Kidney (tissue), 14 donors: ENCODE measurements around the gene PHB1. TPM values are rescaled to one million over a fixed set of nuclear protein-coding genes. Genes with fewer than 3 reads are reported as not detected.
"Not testable (repeated sequence)": the region's sequence is repeated elsewhere in the genome, so short reads cannot be mapped to it uniquely, and the experiment has no call there.

Source experiments
- DNase-seq, 5 donors: peaks; one replicate each; pipeline ENCODE4 v3.0.0-alpha.2; 2013 to 2020
- FAIRE-seq: peaks from 2 replicates; lab custom pipeline; 2012; peaks lifted over from hg19 to GRCh38; lab: Jason Lieb, UNC
- H3K27ac ChIP-seq, 2 donors: one replicate each; pipeline ENCODE4 v1.7.0; 2013; ENCODE audit warnings: low read depth in 2 of 2, low read length in 2 of 2, inconsistent platforms in 1 of 2
- H3K27me3 ChIP-seq: one replicate; pipeline ENCODE4 v1.7.1; 2013; ENCODE audit warnings: low read length, inconsistent platforms; ENCODE audit not compliant: control insufficient read depth, insufficient read depth
- H3K36me3 ChIP-seq, 3 donors: one replicate each; pipeline versions ENCODE4 v1.7.0 to v1.7.1; 2013; ENCODE audit warnings: low read length in 3 of 3, control low read depth in 1 of 3, inconsistent platforms in 1 of 3; ENCODE audit not compliant: insufficient read depth in 3 of 3, control insufficient read depth in 2 of 3
- H3K4me1 ChIP-seq, 3 donors: one replicate each; pipeline versions ENCODE4 v1.7.0 to v1.7.1; 2013; ENCODE audit warnings: low read length in 3 of 3, inconsistent platforms in 1 of 3, low read depth in 1 of 3; ENCODE audit not compliant: control insufficient read depth in 2 of 3, insufficient read depth in 2 of 3
- H3K4me3 ChIP-seq, 3 donors: one replicate each; pipeline versions ENCODE4 v1.7.0 to v1.8.1; 2013; ENCODE audit warnings: low read length in 3 of 3, control low read depth in 1 of 3, inconsistent platforms in 1 of 3
- H3K9ac ChIP-seq, 3 donors: one replicate each; pipeline versions ENCODE4 v1.7.0 to v1.7.1; 2013; ENCODE audit warnings: low read length in 3 of 3, control low read depth in 1 of 3, inconsistent platforms in 1 of 3
- H3K9me3 ChIP-seq, 3 donors: one replicate each; pipeline versions ENCODE4 v1.7.0 to v1.7.1; 2013; ENCODE audit warnings: low read length in 3 of 3, control low read depth in 1 of 3, inconsistent platforms in 1 of 3; ENCODE audit not compliant: control insufficient read depth in 2 of 3, insufficient read depth in 1 of 3
- CTCF ChIP-seq: IDR thresholded peaks from 3 replicates; pipeline ENCODE4 v1.5.1; 2012; ENCODE audit warnings: mild to moderate bottlenecking, moderate library complexity, borderline replicate concordance; ENCODE audit not compliant: insufficient read depth; ENCODE audit errors: extremely low read depth
- intact Hi-C: fragments of 100-400 bp; cut with DNase I; formaldehyde crosslinking; loops from one replicate; pipeline ENCODE4 v1.11.1; 2022
- polyA plus RNA-seq: library from polyadenylated mRNA; stranded (reverse); fragments of 350-450 nt; fragmentation: Illumina TruSeq; extraction: RNeasy Lipid Tissue Mini Kit (QIAGEN cat#74804); gene quantifications from one replicate; pipeline ENCODE4 v1.2.3, GENCODE V29; 2014; ENCODE audit warnings: low read depth, low replicate concordance; ENCODE audit not compliant: insufficient read depth
- total RNA-seq: library from RNA; stranded (reverse); fragmentation: NEBNext Ultra II Directional; extraction: Animal tissue kit (Norgen Biotek cat#: 25700); gene quantifications from one replicate; pipeline ENCODE4 v1.2.1, GENCODE V29; 2021
- donor health status: control.
- donor health status: control.
- donor health status: control.
- donor health status: control.
- donor health status: control.
- donor health status: DM: yes; HTN: yes; CAD: no.
- donor health status: Normal renal cell carcinoma (clear cell type).

PHB1 gene
- total and polyA plus RNA-seq, 2 donors from 2014 or later: 161 to 469 TPM

GRCh38 chr17:49418754-49419740 lies 4.4 kb upstream of the PHB1 start:
- H3K27ac ChIP-seq, FAIRE-seq, H3K9ac ChIP-seq, H3K36me3 ChIP-seq, H3K4me3 ChIP-seq, intact Hi-C loops, H3K4me1 ChIP-seq, H3K27me3 ChIP-seq, H3K9me3 ChIP-seq: not testable (repeated sequence)
- peak in 1 of 5 donors; percentile 5 for DNase-seq

DNA sequence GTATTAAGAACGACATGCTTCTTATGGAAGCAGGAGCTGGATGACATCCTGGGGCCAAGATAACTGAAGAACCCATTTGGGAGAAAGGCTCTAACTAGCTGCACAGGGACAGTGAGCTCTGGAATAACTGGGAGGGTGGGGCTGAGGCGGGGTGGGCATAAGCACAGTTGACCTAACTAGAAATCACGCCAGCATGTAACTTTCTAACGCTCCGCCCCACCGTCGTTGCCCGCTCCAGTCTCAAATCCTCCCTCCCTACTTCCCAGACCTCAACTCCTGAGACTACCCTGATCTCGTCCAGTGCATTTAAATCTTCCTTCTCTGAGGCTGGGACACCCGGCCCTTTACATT lies 436 bp downstream of the PHB1 start:
- intact Hi-C loops: no loop called here
- DNase-seq (no peak), FAIRE-seq (no peak)
- peak overlapping the region; percentile 98 to 99 (median 98) for H3K4me3 ChIP-seq
- H3K27me3 ChIP-seq: no peaks in the 10 kb centered on the region
- H3K9ac ChIP-seq: peak overlapping the region; percentile 91 to 96 (median 96)
- no peaks in the 10 kb centered on the region for H3K9me3 ChIP-seq
- peak overlapping the region in 1 of 2 donors; percentile 16 for H3K27ac ChIP-seq
- H3K4me1 ChIP-seq: peaks cover 0 to 3% (median 3%) of the 10 kb centered on the region in 3 donors
- no peak for TF ChIP-seq CTCF
- peaks cover 12 to 30% (median 21%) of the 10 kb centered on the region in 3 donors for H3K36me3 ChIP-seq

GRCh38 chr17:49409066-49409465 lies 5.6 kb downstream of the PHB1 start:
- no peaks in the 10 kb centered on the region for H3K9me3 ChIP-seq
- peaks cover 0 to 3% (median 2%) of the 10 kb centered on the region in 3 donors for H3K4me1 ChIP-seq
- intact Hi-C loops: no loop called here
- peaks cover 26 to 71% (median 53%) of the 10 kb centered on the region in 3 donors for H3K36me3 ChIP-seq
- H3K9ac ChIP-seq: no peak overlapping the region
- H3K27ac ChIP-seq: no peak overlapping the region
- FAIRE-seq (no peak), DNase-seq (peak in 1 of 5 donors; percentile 31)
- TF ChIP-seq CTCF: no peak
- H3K4me3 ChIP-seq: no peak overlapping the region
- H3K27me3 ChIP-seq: no peaks in the 10 kb centered on the region

- H3K9ac ChIP-seq: no peak overlapping the region
- H3K27me3 ChIP-seq: no peaks in the 10 kb centered on the region
- intact Hi-C loops: no loop called here
- DNase-seq (peak; percentile 89 to 92 (median 91)), FAIRE-seq (no peak)
- H3K4me1 ChIP-seq: no peaks in the 10 kb centered on the region
- no peak overlapping the region for H3K4me3 ChIP-seq
- H3K27ac ChIP-seq: no peak overlapping the region
- no peaks in the 10 kb centered on the region for H3K9me3 ChIP-seq
- peaks cover 26 to 70% (median 58%) of the 10 kb centered on the region in 3 donors for H3K36me3 ChIP-seq
- peak; percentile 59 for TF ChIP-seq CTCF
Observed at GRCh38 chr17:49407981-49408501, 6.6 kb downstream of the PHB1 start.
